Diencephalon (tissue), 1 donor: ENCODE measurements around the gene ADCY7. TPM values are rescaled to one million over a fixed set of nuclear protein-coding genes. Genes with fewer than 3 reads are reported as not detected.

Experiments used
- small RNA-seq: library from RNA; depleted of rRNA; stranded (forward); fragments of <200 nt; gene quantifications from one replicate; pipeline ENCODE3, GENCODE V24; 2014
- total RNA-seq: library from RNA; depleted of rRNA; stranded (reverse); fragments of >200 nt; gene quantifications from one replicate; pipeline ENCODE4 v1.2.3, GENCODE V29; 2014

ADCY7 gene
- total RNA-seq = 14.1 TPM

DNA sequence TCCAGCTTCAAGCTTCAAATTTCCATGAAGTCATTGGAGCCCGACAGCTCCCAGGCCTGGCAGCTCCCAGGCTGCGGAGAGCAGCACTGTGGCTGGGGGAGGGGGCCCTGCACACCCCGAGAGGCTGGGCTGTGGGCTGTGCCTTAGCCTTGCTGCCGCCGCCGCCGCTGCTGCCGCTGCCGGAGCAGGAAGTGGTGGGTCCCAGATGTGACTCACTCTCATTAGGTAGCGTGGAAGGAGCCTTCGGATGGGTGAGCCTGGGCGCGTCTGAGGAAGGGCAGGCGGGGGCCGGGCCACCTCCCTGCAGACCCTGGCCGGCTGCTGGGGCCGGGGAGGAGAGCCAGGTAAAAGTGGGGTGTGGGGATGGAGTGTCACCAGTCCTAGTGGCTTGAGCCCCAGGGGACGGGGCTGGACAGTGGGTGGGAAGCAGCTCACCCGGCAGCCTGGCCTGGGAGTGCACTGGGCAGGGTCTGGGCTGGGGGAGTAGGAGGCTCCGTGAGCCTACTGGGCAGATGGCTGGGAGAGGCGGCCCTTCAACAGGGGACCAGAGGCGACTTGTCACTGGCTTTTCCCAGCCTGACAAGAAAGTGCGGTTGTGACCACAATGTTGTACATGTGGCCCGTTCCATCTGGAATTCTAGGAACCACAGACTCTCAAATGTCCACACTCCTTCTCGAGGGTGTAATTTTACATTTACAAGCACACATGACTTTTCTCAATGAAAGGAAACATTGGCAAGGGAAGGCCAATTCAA lies at the start of gene ADCY7:
TSS of gene ADCY7 (plus strand) at position 215 of the 755 bp plus-strand sequence. CDS start 21,629 bp downstream, outside the sequence.

Small RNA genes within 50 kb of the gene (small RNA-seq; reads per million reads assigned to genes)
- gene MIR6771 = not detected

Other genes starting within 250 kb of the ADCY7 start
- 47.3 TPM for gene CNEP1R1, start 241.3 kb upstream of the ADCY7 start, total RNA-seq
- gene HEATR3, start 200.6 kb upstream of the ADCY7 start, total RNA-seq = 23.1 TPM
- gene TENT4B, start 113.2 kb upstream of the ADCY7 start, total RNA-seq = 30.4 TPM
- 55.8 TPM for gene BRD7, start 102.4 kb downstream of the ADCY7 start, total RNA-seq